Measurements from ENCODE around the gene RTL5.

Gene RTL5

DNA sequence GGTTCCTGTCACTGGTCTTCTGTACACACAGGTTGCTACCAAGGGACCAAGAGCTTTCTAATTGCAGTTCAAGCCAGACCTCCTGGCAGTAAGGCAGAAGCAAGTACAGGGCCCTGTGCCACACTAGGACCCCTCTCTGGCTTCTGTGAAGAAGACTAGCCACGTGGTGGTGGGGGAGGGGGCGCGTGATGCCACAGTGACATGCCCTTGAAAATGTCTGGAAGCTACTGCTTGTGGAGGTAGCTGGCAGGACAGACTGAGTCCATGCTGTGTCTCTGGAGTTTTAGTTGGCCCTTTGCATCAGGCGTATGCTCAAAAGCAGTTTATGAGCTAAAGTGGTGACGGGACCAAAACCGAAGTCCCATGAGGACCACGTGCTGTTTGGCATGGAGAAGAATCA is 50.9 kb downstream of the RTL5 start:
- no peak for DNase-seq (ENCODE audit: low read depth)
- no peak overlapping the region for H3K4me3 ChIP-seq (ENCODE audit: low read depth, low read length)
- TF ChIP-seq, protein P1, sequence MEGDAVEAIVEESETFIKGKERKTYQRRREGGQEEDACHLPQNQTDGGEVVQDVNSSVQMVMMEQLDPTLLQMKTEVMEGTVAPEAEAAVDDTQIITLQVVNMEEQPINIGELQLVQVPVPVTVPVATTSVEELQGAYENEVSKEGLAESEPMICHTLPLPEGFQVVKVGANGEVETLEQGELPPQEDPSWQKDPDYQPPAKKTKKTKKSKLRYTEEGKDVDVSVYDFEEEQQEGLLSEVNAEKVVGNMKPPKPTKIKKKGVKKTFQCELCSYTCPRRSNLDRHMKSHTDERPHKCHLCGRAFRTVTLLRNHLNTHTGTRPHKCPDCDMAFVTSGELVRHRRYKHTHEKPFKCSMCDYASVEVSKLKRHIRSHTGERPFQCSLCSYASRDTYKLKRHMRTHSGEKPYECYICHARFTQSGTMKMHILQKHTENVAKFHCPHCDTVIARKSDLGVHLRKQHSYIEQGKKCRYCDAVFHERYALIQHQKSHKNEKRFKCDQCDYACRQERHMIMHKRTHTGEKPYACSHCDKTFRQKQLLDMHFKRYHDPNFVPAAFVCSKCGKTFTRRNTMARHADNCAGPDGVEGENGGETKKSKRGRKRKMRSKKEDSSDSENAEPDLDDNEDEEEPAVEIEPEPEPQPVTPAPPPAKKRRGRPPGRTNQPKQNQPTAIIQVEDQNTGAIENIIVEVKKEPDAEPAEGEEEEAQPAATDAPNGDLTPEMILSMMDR (IDR thresholded peaks at IDR 0.05; ENCODE audit: control insufficient read depth, extremely low read depth, insufficient read depth), result no peak

DNA sequence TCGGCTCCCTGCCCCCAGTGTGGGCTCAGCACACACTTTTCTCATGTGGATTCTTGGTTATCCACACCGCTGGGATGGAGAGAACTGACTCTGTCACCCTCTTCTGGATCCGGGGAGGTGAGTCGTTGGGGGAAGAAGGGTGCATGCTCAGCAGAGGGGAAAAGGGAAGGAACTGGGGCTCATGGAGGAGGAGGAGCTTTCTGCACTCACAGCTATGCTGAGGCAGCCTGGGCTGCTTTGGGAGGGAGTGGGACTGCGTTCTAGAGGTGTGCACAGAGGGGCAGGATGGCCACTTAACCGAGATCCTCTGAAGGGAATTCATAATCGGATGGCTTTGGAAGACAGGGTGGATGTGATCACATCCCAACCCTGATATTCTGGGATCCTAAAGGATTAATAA is 51.6 kb downstream of the RTL5 start:
- TF ChIP-seq, protein P1 (IDR thresholded peaks at IDR 0.05; ENCODE audit: control insufficient read depth, extremely low read depth, insufficient read depth), result no peak
- no peak for DNase-seq (ENCODE audit: low read depth)
- no peak overlapping the region for H3K4me3 ChIP-seq (ENCODE audit: low read depth, low read length)

DNA sequence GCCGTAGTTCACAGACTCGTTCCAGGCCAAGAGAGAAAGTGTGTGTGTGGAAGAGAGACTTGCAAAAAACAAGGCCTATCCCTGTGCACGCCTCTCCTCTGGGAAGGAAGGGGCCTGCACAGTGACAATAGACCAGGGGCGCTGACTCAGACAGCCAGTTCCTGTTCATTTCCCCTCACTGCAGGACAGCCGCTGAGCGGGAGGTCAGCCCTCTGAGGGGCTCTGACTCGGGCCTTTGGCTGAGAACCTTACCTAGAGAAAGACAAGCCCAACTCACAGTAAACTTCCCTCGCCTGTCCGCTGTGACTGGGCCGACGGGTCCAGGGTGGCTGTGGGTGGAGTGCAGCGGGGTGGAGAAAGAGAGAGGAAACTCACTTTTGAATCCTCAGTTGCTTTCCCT is 52.1 kb downstream of the RTL5 start:
- TF ChIP-seq, protein P1 (IDR thresholded peaks at IDR 0.05; ENCODE audit: control insufficient read depth, extremely low read depth, insufficient read depth), result no peak
- no peak for DNase-seq (ENCODE audit: low read depth)
- H3K4me3 ChIP-seq (ENCODE audit: low read depth, low read length), result no peak overlapping the region

DNA sequence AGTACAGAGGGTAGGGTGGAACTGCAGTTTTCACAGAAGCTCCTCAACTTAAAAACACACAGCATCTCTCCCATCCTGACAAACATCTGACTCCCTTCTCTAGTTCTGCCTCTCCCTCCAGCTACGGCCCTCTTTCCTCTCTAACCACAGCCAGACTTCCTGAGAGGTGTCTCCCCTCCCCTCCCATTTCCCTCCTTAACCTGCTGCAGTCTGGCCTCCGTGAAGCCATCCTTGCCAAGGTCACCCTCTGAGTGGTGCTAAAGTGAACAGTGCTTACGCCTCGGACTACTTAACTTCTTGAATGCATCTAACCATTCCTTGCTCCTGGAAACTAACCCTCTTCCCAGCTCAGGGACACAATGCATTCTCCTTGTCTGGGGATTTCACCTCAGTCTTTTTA is 53.3 kb downstream of the RTL5 start:
- no peak for DNase-seq (ENCODE audit: low read depth)

More for the DNA sequence above, 53.3 kb downstream of the RTL5 start:
- H3K4me3 ChIP-seq (ENCODE audit: low read depth, low read length), result no peak overlapping the region
- TF ChIP-seq, protein P1 (IDR thresholded peaks at IDR 0.05; ENCODE audit: control insufficient read depth, extremely low read depth, insufficient read depth), result no peak
